EH (cell line): Measurements from ENCODE around the gene SNAPC2.
"Not testable (repeated sequence)": the region's sequence is repeated elsewhere in the genome, so short reads cannot be mapped to it uniquely, and the experiment has no call there.

Experiments
- DNase-seq: peaks from one replicate; pipeline ENCODE4 v3.0.0-alpha.2; 2015; ENCODE audit warnings: low read depth

SNAPC2 gene

DNA sequence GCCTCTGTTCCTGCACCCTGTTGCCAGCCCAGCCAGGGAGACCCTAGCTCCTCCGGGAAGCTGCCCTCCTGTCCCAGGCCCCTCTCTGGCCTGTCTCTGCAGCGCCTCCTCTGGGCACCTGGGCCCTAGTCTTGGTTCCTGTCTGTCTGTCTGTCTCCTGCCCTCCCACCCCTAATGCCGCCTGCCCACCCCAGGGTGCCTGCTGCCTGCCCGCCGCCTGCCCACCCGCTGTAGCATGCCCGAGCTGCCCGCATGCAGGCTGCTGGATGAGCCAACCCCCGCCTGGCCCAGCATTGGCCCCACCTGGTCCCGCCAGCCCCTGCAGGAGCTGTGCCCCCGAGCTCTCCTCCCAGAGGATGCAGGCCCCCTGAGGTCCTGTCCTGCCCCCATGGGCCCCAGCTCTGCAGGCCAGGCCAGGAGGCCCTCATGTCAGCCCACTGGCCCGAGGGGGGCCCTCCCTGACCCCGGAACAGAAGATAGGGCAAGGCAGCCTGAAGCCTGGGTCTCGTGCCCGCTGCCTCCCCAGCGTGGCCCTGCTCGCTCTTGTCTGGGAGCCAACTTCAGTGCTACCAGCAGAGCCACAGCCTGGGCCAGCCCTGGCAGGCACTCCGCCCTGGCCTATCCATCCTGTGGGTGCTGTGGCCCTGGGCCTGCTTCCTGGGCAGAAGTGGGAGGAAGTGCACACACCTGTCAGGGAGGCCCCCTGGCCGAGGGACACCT is 11.2 kb upstream of the SNAPC2 start:
- no peak for DNase-seq

DNA sequence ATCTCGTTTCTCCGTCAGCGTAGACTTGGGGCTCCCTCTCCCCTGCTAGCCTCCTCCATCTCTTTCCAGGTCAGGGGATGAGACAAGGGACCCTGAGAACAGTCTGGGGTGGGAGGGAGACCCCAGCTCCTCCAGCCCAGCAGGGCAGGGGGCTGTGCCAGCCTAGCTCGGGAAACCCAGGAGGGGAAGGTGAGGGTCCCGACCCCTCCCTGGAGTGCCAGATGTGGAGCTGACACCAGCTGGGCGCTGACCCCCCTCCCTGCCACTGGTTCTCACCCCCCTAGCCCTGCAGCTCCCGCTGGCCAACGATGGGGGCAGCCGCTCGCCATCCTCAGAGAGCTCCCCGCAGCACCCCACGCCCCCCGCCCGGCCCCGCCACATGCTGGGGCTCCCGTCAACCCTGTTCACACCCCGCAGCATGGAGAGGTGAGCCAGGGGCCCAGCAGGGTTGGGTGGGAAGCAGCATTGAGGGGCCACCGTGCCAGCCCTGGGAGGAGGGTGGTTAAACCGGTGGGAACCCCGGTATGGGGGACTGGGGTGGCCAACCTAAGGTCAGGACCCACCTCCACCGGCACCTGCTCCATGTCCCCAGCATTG is 10.6 kb upstream of the SNAPC2 start:
- DNase-seq = no peak

DNA sequence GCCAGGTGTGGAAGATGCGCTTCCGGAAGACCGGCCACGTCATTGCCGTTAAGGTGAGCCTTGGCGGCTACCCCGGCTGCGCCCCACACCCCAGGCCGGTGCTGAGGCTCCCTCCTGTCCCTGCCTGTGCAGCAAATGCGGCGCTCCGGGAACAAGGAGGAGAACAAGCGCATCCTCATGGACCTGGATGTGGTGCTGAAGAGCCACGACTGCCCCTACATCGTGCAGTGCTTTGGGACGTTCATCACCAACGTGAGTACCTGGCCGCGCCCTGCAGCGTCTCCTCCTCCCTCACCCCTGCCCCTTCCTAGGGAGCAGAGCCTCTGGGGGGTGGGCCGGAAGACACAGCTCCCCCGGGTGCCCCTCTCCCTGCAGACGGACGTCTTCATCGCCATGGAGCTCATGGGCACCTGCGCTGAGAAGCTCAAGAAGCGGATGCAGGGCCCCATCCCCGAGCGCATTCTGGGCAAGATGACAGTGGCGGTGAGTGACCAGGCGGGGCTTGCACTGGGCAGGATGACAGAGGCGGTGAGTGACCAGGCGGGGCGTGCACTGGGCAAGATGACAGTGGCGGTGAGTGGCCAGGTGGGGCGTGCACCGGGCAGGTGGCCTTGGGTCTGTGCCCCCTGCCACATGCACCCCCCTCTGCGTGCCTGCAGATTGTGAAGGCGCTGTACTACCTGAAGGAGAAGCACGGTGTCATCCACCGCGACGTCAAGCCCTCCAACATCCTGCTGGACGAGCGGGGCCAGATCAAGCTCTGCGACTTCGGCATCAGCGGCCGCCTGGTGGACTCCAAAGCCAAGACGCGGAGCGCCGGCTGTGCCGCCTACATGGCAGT is 9.6 kb upstream of the SNAPC2 start:
- no peak for DNase-seq

DNA sequence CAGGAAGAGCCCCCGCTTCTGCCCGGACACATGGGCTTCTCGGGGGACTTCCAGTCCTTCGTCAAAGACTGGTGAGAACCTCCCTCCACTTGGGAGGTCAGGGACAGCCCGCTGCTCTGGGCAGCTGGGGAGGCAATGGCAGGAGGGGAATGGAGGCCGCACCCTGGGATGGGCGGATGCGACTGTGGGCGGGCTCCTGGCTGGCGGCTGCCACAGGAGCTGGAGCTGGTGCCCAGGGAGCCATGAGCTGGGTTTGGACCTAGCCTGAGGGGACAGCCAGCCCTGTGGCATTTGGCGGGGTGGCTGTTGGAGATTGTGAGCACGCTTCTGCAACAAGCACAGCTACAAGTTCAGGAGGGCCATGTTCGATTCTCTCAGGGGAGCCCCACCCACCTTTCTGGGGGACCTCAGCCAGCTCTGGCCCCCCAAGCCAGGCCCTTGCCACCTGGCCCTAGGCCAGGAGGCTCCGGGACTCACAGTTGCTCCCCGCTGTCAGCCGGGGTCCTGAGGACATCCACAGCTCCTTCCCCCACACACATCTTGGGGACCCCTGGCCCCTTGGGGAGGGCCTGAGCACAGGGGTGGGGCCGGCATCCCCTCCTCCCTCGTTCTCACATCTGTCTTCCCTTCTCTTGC is 8.5 kb upstream of the SNAPC2 start:
- DNase-seq = no peak

DNA sequence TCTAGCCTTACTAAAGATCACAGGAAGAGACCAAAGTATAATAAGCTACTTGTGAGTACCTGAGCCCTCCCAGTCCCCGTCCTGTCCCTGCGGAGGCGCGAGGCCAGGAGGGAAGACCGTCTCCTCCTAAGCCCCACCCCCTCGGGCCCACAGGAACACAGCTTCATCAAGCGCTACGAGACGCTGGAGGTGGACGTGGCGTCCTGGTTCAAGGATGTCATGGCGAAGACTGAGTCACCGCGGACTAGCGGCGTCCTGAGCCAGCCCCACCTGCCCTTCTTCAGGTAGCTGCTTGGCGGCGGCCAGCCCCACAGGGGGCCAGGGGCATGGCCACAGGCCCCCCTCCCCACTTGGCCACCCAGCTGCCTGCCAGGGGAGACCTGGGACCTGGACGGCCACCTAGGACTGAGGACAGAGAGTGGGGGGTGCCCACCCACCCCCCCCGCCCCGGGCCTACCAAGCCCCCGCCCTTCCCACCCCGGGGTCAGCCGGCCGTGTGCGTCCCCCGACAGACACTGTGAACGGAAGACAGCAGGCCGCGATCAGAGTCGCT is 7.9 kb upstream of the SNAPC2 start:
- DNase-seq = no peak

DNA sequence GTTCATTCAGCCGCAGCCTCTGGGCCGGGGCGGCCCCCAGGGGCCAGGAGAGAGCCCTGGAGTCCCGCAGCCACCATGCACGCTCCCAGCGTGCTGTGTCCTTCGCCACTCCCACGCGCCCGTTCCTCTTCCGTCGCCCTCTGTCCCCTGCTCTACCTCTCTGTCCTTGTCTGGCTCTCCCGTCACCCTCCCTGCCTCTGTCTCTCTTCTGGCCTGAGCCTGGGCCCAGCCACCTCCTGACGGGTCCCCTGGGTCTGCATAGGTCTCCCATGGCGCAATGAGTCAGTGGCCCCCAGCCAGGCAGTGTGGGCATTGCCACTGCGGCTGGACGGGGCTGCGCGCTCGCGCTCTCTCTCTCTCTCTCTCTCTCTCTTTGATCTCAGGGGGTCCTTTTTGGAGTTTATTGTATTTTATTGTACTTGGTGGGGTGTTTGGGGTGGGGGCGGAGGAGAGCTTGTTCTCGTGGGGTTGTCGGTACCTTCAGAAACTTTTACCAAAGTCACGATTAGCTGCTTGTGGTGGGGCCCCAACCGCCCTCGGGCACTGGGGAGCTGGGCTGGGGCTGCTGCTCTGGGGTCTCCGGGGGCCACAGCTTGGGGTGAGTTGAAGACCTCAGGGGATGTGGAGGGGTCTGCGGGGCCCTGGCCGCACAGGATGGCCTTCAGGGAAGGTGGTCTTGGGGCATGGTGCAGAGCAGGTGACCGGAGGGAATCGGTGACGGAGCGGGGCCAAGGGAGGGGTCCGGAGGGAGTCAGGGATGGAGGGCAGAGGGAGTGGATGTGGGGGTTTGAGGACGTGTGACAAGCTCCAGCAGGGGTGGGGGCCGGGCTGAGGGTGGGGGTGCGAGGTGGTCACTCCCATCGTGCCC is 7.2 kb upstream of the SNAPC2 start:
- DNase-seq = no peak

DNA sequence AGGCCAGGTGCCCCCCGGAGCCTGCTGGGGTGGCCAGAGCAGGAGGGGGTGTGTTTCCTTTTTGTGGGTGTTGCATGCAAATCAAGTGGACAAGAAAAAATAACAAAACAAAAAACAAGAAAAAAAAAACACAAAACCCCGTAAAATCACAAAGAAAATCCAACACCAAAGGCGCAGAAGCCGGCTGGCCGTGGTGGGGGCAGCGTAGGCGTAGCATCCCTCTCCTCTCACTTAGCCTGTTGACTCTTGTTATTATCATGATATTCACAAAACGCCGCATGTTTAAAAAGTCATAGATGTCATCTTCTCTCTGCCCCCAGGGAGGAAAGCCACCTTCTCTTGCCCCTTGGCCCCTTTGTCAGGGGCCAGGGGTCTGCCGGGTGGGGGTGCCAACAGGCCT is 6.5 kb upstream of the SNAPC2 start:
- no peak for DNase-seq

DNA sequence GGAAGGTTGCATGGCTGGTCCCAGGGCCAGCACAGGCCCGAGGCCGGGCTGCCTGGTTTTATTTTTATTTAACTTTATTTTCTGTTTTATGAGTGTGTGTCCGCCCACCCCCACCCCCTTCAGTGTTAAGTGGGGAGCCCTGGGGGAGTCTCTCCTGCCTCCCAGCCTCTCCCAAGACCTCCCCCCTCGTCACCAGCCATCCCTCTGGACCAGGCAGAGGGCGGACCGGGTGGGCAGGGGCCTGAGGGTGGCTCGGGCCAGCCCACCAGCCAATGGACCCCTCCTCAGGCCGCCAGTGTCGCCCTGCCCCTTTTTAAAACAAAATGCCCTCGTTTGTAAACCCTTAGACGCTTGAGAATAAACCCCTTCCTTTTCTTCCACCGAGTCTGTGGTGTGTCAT is 6.0 kb upstream of the SNAPC2 start:
- DNase-seq = no peak

DNA sequence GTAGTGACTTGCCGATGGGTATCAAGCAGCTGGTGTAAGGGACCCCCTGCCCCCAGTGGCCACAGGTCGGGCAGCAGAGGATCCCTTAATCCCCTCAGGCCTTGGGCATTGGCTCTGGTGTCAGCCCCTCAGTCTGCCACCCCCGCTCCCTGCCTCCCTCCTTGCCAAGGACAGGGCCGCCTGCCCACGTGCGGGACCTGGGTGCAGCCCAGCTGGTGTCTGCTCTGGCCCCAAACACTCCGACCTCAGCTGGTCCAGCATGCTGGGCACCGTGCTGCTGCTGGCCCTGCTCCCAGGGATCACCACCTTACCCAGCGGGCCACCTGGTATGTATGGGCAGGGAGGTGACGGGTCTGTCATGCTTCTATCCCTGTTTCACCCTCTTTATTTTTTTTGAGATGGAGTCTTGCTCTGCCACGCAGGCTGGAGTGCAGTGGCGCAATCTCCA is 5.5 kb upstream of the SNAPC2 start, which contains the start of gene TGFBR3L:
Gene TGFBR3L, plus strand, starts transcription at position 233 of the 448 bp plus-strand sequence.
- DNase-seq = no peak

DNA sequence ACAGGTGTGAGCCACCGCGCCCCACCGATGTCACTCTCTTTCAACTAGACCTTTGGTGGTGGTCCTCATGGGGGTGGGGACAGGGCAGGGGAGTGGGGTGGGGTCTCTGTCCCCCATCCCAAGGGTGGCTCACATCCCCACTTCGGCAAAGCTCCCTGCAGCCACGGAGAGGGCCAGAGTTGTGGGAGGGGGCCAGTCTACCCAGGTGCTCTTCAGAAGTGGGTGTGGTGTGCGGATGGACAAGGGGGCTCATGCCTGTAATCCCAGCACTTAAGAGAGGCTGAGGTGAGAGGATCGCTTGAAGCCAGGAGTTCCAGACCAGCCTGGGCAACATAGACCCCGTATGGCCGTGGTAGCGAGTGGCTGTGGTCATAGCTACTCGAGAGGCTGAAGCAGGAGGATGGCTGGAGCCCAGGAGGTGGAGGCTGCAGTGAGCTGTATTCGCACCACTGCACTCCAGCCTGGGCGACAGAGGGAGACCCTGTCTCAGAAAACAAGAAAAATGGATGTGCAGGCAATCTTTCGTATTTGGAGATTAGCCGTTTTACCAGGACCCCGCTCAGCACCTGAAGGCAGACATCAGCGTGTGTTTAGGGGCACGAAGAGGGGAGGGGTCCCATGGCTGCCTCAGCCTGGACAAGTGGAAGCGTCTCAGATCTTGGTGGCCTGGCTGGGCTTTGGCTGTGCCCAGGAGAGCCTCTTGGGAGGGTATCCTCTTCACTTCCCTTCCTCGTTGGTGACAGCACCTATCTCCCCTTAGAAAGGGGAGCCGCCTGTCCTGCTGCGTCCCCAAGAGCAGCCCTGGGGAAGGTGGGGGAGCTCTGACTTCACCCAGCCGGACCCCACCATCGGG is 4.7 kb upstream of the SNAPC2 start:
- no peak for DNase-seq

DNA sequence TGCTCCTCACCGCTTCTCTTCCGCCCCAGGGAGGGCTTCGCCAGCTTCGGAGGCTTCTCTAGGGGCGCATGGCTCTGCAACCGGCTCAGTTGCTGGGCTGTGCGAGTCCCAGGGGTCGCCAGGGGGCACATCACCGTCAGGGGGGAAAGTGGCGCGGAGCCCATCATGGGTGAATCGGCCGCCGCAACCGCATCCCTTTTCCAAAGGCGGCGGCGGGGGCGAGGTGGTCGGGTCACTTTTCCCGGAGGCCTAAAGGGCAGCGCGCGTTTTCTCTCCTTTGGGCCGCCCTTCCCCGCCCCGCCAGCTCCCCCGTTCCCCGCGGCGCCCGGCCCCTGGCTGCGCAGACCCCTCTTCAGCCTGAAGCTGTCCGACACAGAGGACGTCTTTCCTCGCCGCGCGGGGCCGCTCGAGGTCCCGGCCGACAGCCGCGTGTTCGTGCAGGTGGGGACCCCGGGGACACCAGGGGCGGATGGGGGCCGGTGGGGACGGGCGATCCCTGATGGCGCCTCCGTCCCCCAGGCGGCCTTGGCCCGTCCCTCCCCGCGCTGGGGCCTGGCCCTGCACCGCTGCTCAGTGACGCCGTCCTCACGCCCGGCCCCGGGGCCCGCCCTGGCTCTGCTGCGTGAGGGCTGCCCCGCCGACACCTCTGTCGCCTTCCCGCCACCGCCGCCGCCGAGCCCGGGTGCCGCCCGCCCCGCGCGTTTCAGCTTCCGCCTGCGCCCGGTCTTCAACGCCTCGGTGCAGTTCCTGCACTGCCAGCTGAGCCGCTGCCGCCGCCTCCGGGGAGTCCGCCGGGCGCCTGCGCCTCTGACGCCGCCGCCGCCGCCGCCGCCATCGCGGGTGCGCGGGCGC is 3.8 kb upstream of the SNAPC2 start:
- peak; percentile 45 for DNase-seq

DNA sequence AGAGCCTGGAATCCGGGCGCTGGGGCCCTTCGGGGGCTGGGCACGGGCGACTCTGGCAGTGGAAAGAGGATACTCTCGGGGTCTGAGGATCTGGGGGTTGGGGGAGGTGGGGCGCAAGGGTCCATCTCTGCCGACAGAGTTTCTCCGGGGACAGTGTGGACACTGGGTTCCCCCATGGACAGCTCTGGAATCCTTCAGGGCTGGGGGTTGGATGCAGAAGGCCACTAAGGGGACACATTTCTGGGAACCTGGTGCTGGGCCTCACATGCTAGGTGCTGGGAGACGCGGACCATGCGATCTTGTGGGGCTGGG is 3.2 kb upstream of the SNAPC2 start:
- DNase-seq = no peak

DNA sequence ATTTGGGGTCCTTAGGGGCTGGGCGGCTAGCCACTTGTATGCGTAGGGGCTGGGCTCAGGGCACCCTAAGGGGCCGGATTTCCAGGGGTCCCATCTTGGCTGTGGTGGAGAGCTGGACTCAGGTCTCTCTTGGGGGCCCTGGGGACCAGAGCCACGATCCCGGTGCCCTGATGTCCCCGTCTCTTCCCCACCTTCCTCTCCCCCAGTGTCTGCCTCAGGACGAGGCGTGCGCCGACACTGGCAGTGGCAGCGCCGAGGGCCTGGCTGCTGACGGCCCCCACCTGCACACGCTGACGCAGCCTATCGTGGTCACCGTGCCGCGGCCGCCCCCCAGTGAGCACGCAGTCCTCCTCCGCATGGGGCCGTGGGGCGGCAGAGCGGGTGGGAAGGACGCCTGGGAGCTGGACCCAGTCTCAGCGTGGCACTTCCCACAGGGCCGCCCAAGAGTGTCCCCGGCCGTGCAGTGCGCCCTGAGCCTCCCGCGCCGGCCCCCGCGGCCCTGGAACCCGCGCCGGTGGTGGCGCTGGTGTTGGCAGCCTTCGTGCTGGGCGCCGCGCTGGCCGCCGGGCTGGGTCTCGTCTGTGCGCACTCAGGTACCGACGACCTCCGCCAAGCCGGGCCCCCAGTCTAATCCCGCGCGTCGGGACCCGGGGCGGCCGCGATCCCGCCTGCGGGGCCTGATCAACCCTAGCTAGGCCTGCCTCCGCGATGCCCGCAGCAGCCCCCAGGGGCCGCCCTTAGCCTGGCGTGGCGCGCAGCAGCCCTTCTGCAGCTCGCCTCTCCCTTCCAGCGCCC is 2.7 kb upstream of the SNAPC2 start:
- DNase-seq = peak; percentile 61

DNA sequence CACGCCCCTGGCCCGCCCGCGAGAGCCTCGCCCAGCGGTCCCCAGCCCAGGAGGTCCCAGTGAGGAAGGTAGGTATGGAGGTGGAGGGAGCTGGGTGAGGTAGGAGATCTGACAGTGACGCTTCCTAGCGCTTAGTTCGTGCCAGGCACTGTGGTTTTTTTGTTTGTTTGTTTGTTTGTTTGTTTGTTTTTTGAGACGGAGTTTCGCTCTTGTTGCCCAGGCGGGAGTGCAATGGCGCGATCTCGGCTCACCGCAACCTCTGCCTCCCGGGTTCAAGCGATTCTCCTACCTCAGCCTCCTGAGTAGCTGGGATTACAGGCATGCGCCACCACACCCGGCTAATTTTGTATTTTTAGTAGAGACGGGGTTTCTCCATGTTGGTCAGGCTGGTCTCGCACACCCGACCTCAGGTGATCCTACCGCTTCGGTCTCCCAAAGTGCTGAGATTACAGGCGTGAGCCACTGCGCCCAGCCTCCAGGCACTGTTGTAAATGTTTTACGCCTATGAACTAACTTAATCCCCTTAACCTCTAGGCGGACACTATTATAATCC is 2.0 kb upstream of the SNAPC2 start:
- DNase-seq = not testable (repeated sequence)

DNA sequence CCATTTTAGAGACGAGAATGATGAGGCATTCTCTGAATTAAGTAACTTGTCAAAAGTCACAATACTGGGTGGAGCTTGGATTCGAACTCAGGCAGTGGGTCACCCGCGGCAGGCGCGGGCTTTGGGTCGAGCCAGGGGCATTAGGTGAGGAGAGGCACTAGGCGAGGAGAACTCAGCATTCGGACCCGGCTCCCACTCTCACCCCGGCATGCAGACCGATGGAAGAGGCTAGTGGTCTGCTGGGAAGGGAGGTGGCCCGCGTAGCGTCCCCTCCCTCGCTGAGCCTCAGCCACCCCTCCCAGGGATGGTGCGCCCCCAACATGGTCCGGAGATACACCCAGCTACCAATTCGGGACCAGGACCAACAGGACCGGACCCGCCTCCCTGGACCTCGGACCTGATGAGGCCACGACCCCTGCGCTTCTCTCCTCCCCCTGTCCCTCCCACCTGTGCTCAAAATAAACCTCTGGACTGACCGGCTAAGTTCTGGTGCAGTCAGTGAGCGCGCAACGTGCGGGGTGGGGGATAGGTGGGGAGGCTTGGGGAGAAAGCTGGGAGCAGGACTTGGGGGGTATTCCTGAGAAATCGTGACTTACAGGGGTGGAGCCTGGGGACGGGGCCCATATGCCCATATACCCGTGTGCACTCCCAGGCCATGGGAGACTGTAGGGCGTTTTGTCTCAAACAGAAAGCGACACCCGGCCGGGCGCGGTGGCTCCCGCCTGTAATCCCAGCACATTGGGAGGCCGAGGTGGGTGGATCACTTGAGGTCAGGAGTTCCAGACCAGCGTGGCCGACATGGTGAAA is 1.3 kb upstream of the SNAPC2 start:
- DNase-seq = no peak

DNA sequence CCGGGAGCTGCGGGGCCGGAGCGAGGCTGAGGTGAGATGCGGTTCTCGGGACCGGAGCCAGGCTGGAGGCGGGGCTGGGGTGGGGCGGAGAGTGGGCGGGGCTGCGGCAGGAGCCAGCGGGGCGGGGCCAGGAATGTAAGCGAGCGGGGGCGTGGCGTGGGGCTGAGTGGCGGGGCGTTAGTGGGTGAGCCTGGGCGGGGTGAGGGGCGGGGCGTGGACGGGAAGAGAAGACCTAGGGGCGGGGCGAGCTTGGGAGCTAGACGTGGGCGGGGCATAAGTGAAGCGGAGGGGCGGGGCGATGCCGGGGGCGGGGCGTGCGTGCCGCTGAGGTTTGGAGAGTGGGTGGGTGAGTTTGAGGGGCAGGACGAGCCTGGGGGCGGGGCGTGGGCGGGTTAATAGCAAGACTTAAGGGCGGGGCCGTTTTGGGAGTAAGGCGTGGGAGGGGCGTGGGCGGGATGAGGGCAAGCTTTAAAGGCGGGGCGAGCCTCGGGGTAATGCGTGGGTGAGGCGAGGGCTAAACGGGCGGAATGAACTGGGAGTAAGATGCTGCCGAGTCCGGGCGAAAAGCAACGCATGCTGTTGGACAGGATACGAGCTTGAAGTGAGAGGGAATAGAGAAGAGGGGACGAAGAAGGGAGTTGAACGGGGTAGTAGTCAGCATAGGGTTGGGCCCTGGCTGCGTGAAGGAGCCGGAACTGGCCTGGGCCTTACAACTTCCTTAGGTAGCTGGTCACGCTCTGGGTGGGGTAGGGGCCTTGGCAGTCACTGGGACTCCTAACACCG is 572 bp downstream of the SNAPC2 start:
- DNase-seq = peak; percentile 97
